HepG2 (cell line): Measurements from ENCODE around the gene RTP3. TPM values are rescaled to one million over a fixed set of nuclear protein-coding genes. Genes with fewer than 3 reads are reported as not detected.

ENCODE experiments used
- ATAC-seq: fragments of 200-7000 bp; cut with Tn5 transposase; 3 replicates; pipeline ENCODE4 v1.9.1; 2020; ENCODE audit warnings: mild to moderate bottlenecking, moderate library complexity
- BruUV-seq: library from RNA; stranded (reverse); fragments of 400-500 nt; replicated peaks from 2 replicates; lab custom pipeline; 2021; lab: Mats Ljungman, UMichigan
- CTCF ChIA-PET: fragments of 300-600 bp; formaldehyde crosslinking; extraction: SDS; loops from one replicate; lab custom pipeline; 2021; ENCODE audit warnings: low total read pairs, inconsistent platforms, low intra/inter-chr PET ratio; lab: Yijun Ruan, JAX
- POLR2A ChIA-PET: fragments of 350-600 bp; sonication (Branson Sonifier 250); formaldehyde crosslinking; loops from one replicate; lab custom pipeline; 2020; ENCODE audit warnings: antibody characterized with exemption, inconsistent platforms; lab: Yijun Ruan, JAX
- DNase-seq: peaks from one replicate; pipeline ENCODE4 v3.0.0-alpha.2; 2015; ENCODE audit warnings: low spot score
- FAIRE-seq: peaks from 3 replicates; lab custom pipeline; 2011; peaks lifted over from hg19 to GRCh38; lab: Jason Lieb, UNC
- H2AFZ ChIP-seq: one replicate; pipeline ENCODE4 v1.6.1; 2011; ENCODE audit warnings: low read length, inconsistent platforms
- H3K27ac ChIP-seq: fragments of 300-600 bp; 3 replicates; pipeline ENCODE4 v1.8.0; 2011; ENCODE audit warnings: mixed run types, mild to moderate bottlenecking, mixed read lengths, low read length, inconsistent platforms; ENCODE audit not compliant: insufficient read depth; ENCODE audit errors: extremely low read length
- H3K27me3 ChIP-seq, 2 experiments: fragments of 200-600 bp in 1 of 2; 2 replicates in 1 of 2; 3 replicates in 1 of 2; pipeline versions ENCODE4 v1.6.0 to v1.8.0; 2011; ENCODE audit warnings: low read length in 2 of 2, mild to moderate bottlenecking in 2 of 2, moderate library complexity in 2 of 2, inconsistent platforms in 1 of 2; ENCODE audit not compliant: insufficient read depth in 2 of 2, control insufficient read depth in 1 of 2
- H3K36me3 ChIP-seq, 2 experiments: fragments of 200-600 bp in 1 of 2; replicated peaks in 1 of 2; 2 replicates in 1 of 2; 3 replicates in 1 of 2; pipeline versions ENCODE4 v1.5.1 to v1.8.0; 2011; ENCODE audit warnings: low read length in 2 of 2, inconsistent platforms in 1 of 2; ENCODE audit not compliant: insufficient read depth in 2 of 2, control insufficient read depth in 1 of 2
- H3K4me1 ChIP-seq: 2 replicates; pipeline ENCODE4 v1.5.1; 2012; ENCODE audit warnings: low read length, inconsistent platforms; ENCODE audit not compliant: insufficient read depth
- H3K4me2 ChIP-seq: 2 replicates; pipeline ENCODE4 v1.6.0; 2011; ENCODE audit warnings: low read depth, low read length, inconsistent platforms
- H3K4me3 ChIP-seq, 3 experiments: fragments of 200-600 bp in 1 of 3; sonication (generic), shearing (Covaris generic) in 1 of 3; replicated peaks in 1 of 3; 2 replicates each; pipeline ENCODE4 v1.5.1; 2011 to 2016; ENCODE audit warnings: low read length in 3 of 3, inconsistent platforms in 2 of 3, low read depth in 2 of 3, mild to moderate bottlenecking in 2 of 3, control low read depth in 1 of 3, mixed read lengths in 1 of 3; ENCODE audit not compliant: insufficient read depth in 1 of 3
- H3K79me2 ChIP-seq: one replicate; pipeline ENCODE4 v1.6.1; 2011; ENCODE audit warnings: low read length, inconsistent platforms; ENCODE audit not compliant: insufficient read depth
- H3K9ac ChIP-seq: 2 replicates; pipeline ENCODE4 v1.6.0; 2011; ENCODE audit warnings: mild to moderate bottlenecking, low read depth, low read length, inconsistent platforms; ENCODE audit not compliant: insufficient read depth
- H3K9me3 ChIP-seq: 2 replicates; pipeline ENCODE4 v1.5.1; 2012; ENCODE audit warnings: mild to moderate bottlenecking, low read length
- H4K20me1 ChIP-seq: 2 replicates; pipeline ENCODE4 v1.6.0; 2011; ENCODE audit warnings: inconsistent platforms, mild to moderate bottlenecking, low read length, moderate library complexity; ENCODE audit not compliant: insufficient read depth
- ADNP ChIP-seq: sonication (generic); formaldehyde crosslinking; IDR thresholded peaks from 2 replicates; pipeline ENCODE4 v1.4.0; 2020; ENCODE audit warnings: missing genetic modification reagents
- CEBPZ ChIP-seq: IDR thresholded peaks from 2 replicates; pipeline ENCODE4 v1.6.1; 2012; ENCODE audit warnings: low read length, improper control_type of control experiment
- CHD4 ChIP-seq: fragments of 200-600 bp; sonication (generic); IDR thresholded peaks from 2 replicates; pipeline ENCODE4 v1.7.0; 2017; ENCODE audit warnings: mild to moderate bottlenecking, low read length, borderline replicate concordance
- EP300 ChIP-seq, 3 experiments: sonication (generic) in 1 of 3; formaldehyde crosslinking in 1 of 3; IDR thresholded peaks; 2 replicates each; pipeline versions ENCODE4 v1.5.1 to v1.6.1; 2011 to 2020; ENCODE audit warnings: low read depth in 2 of 3, low read length in 2 of 3, borderline replicate concordance in 1 of 3, improper control_type of control experiment in 1 of 3, mild to moderate bottlenecking in 1 of 3, missing genetic modification reagents in 1 of 3, moderate library complexity in 1 of 3
- GZF1 ChIP-seq: sonication (generic); formaldehyde crosslinking; IDR thresholded peaks from 2 replicates; pipeline ENCODE4 v1.5.1; 2020; ENCODE audit warnings: mild to moderate bottlenecking, missing genetic modification reagents
- IRF9 ChIP-seq: sonication (generic); formaldehyde crosslinking; IDR thresholded peaks from 2 replicates; pipeline ENCODE4 v1.8.0; 2022; ENCODE audit warnings: missing genetic modification reagents, mild to moderate bottlenecking, borderline replicate concordance
- ISX ChIP-seq: sonication (generic); formaldehyde crosslinking; conservative IDR thresholded peaks from 2 replicates; pipeline ENCODE4 v1.5.0; 2020; ENCODE audit warnings: missing genetic modification reagents
- KDM6A ChIP-seq: IDR thresholded peaks from 2 replicates; pipeline ENCODE4 v1.6.1; 2016; ENCODE audit warnings: low read depth
- KLF13 ChIP-seq: sonication (generic); formaldehyde crosslinking; IDR thresholded peaks from 2 replicates; pipeline ENCODE4 v1.4.0; 2020; ENCODE audit warnings: mild to moderate bottlenecking, missing genetic modification reagents
- POLR2AphosphoS5 ChIP-seq: IDR thresholded peaks from 2 replicates; pipeline ENCODE4 v1.6.1; 2012; ENCODE audit warnings: low read depth, low read length
- TEF ChIP-seq: sonication (generic); formaldehyde crosslinking; IDR thresholded peaks from 2 replicates; pipeline ENCODE4 v1.5.0; 2020; ENCODE audit warnings: missing genetic modification reagents
- ZBTB25 ChIP-seq: IDR thresholded peaks from 2 replicates; pipeline ENCODE4 v1.6.1; 2018; ENCODE audit warnings: missing genetic modification reagents
- ZNF17 ChIP-seq: sonication (generic); formaldehyde crosslinking; IDR thresholded peaks from 2 replicates; pipeline ENCODE4 v1.5.0; 2020; ENCODE audit warnings: mild to moderate bottlenecking, missing genetic modification reagents
- ZNF672 ChIP-seq: sonication (generic); formaldehyde crosslinking; IDR thresholded peaks from 2 replicates; pipeline ENCODE4 v1.8.1; 2022; ENCODE audit warnings: missing genetic modification reagents
- ZNF766 ChIP-seq: sonication (generic); formaldehyde crosslinking; IDR thresholded peaks from 2 replicates; pipeline ENCODE4 v1.5.0; 2020; ENCODE audit warnings: missing genetic modification reagents, borderline replicate concordance
- ZNF790 ChIP-seq: sonication (generic); formaldehyde crosslinking; IDR thresholded peaks from 2 replicates; pipeline ENCODE4 v1.8.0; 2022; ENCODE audit warnings: missing genetic modification reagents, mild to moderate bottlenecking, borderline replicate concordance
- ZNF83 ChIP-seq: sonication (generic); formaldehyde crosslinking; IDR thresholded peaks from 2 replicates; pipeline ENCODE4 v1.4.0; 2020; ENCODE audit warnings: missing genetic modification reagents, mild to moderate bottlenecking, borderline replicate concordance
- ZSCAN21 ChIP-seq: sonication (generic); formaldehyde crosslinking; IDR thresholded peaks from 2 replicates; pipeline ENCODE4 v1.8.0; 2022; ENCODE audit warnings: mild to moderate bottlenecking, missing genetic modification reagents, moderate library complexity, borderline replicate concordance
- WGBS: methylation state at CpG from one replicate; pipeline ENCODE4 v1.1.6; 2017; ENCODE audit warnings: low lambda C conversion rate; 5-methylcytosine and 5-hydroxymethylcytosine counted together
- in situ Hi-C: cut with HindIII; loops from 2 replicates; pipeline ENCODE4 v1.10.0; 2017; ENCODE audit warnings: low pct_unique_long_range_greater_than_20kb; ENCODE audit not compliant: extremely low pct_ligation_motif_present
- intact Hi-C: fragments of 100-400 bp; cut with micrococcal nuclease; formaldehyde crosslinking; loops from one replicate; pipeline ENCODE4 v1.10.0; 2022; ENCODE audit not compliant: unreplicated experiment
- polyA plus RNA-seq, 8 experiments: library from polyadenylated mRNA; depleted of rRNA in 3 of 8; stranded (reverse) in 7 of 8; unstranded in 1 of 8; fragments of >200 nt; fragmentation: Illumina TruSeq in 4 of 8; extraction: Trizol in 4 of 8; gene quantifications; 2 replicates each; pipeline versions ENCODE4 v1.2.1 to v1.2.3, GENCODE V29; 2011 to 2016; ENCODE audit warnings: low read depth in 4 of 8, missing spikeins in 1 of 8, mixed read lengths in 1 of 8; ENCODE audit not compliant: insufficient read depth in 1 of 8
- total RNA-seq, 5 experiments: library from RNA; depleted of rRNA; stranded (reverse); fragments of >200 nt; fragmentation: Illumina TruSeq; extraction: Trizol; gene quantifications; 2 replicates each; pipeline ENCODE4 v1.2.3, GENCODE V29; 2016; ENCODE audit warnings: low read depth in 1 of 5

The RTP3 gene
- total and polyA plus RNA-seq, 2 of the 13 experiments (the other 11 are each of a cell fraction or from before 2014, with no cell fraction given) = 0.09 TPM; not detected in 1

GRCh38 chr3:46537316-46537715 is 39.5 kb downstream of the RTP3 start:
- no peaks in the 10 kb centered on the region for H3K36me3 ChIP-seq
- H3K4me2 ChIP-seq = no peak overlapping the region
- no peaks in the 10 kb centered on the region for H3K4me1 ChIP-seq
- FAIRE-seq (no peak), ATAC-seq (no peak), DNase-seq (no peak)
- no peaks in the 10 kb centered on the region for H3K79me2 ChIP-seq
- in situ Hi-C loops (no loop called here), intact Hi-C loops (no loop called here)
- H3K27me3 ChIP-seq = no peaks in the 10 kb centered on the region
- no peak for TF ChIP-seq TEF (CRISPR knock-in tag)
- no peak for TF ChIP-seq GZF1 (CRISPR knock-in tag)
- TF ChIP-seq ZBTB25 (CRISPR knock-in tag) = no peak
- no peak for TF ChIP-seq IRF9 (CRISPR knock-in tag)
- TF ChIP-seq EP300 (IDR thresholded peaks at IDR 0.05; ENCODE audit: low read depth in 2 of 2, low read length in 2 of 2) = no peak
- no peak for TF ChIP-seq EP300 (CRISPR knock-in tag; IDR thresholded peaks at IDR 0.05; ENCODE audit: borderline replicate concordance)
- no peak for TF ChIP-seq ZNF672 (CRISPR knock-in tag)
- no peak for TF ChIP-seq CHD4
- TF ChIP-seq ZNF17 = no peak
- no peak for TF ChIP-seq KDM6A (CRISPR knock-in tag)
- TF ChIP-seq KLF13 (CRISPR knock-in tag) = no peak
- TF ChIP-seq ISX (CRISPR knock-in tag) = no peak
- TF ChIP-seq POLR2AphosphoS5 = no peak
- no peak for TF ChIP-seq ZNF790 (CRISPR knock-in tag)
- no peak for TF ChIP-seq CEBPZ
- no peak for TF ChIP-seq ZSCAN21 (CRISPR knock-in tag)
- no peak for TF ChIP-seq ZNF766 (CRISPR knock-in tag)
- TF ChIP-seq ADNP (CRISPR knock-in tag) = no peak
- no peak for TF ChIP-seq ZNF83 (CRISPR knock-in tag)
- ChIA-PET POLR2A (no interaction called here), CTCF (no interaction called here)
- no peak overlapping the region for H3K9ac ChIP-seq
- H3K9me3 ChIP-seq = no peaks in the 10 kb centered on the region
- H3K27ac ChIP-seq = no peak overlapping the region
- H2AFZ ChIP-seq = no peak overlapping the region
- no TSS peak for BruUV-seq
- H4K20me1 ChIP-seq = no peaks in the 10 kb centered on the region
- 80% methylated on average over 1 of the region's 1 CpG for WGBS
- no peak overlapping the region for H3K4me3 ChIP-seq
